Measurements from ENCODE around the gene TMEM132E.

TMEM132E gene

GRCh38 chr17:34647511-34647910, 68.1 kb downstream of the TMEM132E start:
- H3K27me3 ChIP-seq (ENCODE audit: insufficient read depth, low read length, poor library complexity), result no peaks in the 10 kb centered on the region
- no peak overlapping the region for H2AK5ac ChIP-seq (ENCODE audit: low read length)
- H3K4me2 ChIP-seq (ENCODE audit: low read length), result no peak overlapping the region
- H3K4ac ChIP-seq (ENCODE audit: low read depth, low read length), result no peak overlapping the region
- H3K4me1 ChIP-seq (ENCODE audit: control insufficient read depth, low read depth, low read length), result peaks cover 3% of the 10 kb centered on the region
- H2BK15ac ChIP-seq (replicated peaks; ENCODE audit: low read depth), result no peak overlapping the region
- H3K79me1 ChIP-seq (ENCODE audit: low read length), result no peaks in the 10 kb centered on the region
- H3K79me2 ChIP-seq (ENCODE audit: control insufficient read depth, insufficient read depth, low read length), result no peaks in the 10 kb centered on the region
- H3K27ac ChIP-seq (ENCODE audit: low read depth, low read length), result no peak overlapping the region
- no peak overlapping the region for H3K23ac ChIP-seq (ENCODE audit: low read length)
- no peak overlapping the region for H2BK5ac ChIP-seq (ENCODE audit: low read length)
- WGBS (ENCODE audit: extremely low coverage, insufficient coverage, low lambda C conversion rate), result no CpG with 5 or more reads among the region's 3 CpGs
- H3K56ac ChIP-seq (ENCODE audit: low read length), result no peak overlapping the region
- no peaks in the 10 kb centered on the region for H3K36me3 ChIP-seq (ENCODE audit: control insufficient read depth, insufficient read depth, low read length)
- H2BK120ac ChIP-seq (ENCODE audit: low read depth, low read length), result no peak overlapping the region
- H4K8ac ChIP-seq (ENCODE audit: low read depth, low read length), result no peak overlapping the region
- no peak overlapping the region for H3K9ac ChIP-seq (ENCODE audit: low read length)
- no peak overlapping the region for H3K18ac ChIP-seq (ENCODE audit: low read length)
- H4K5ac ChIP-seq (ENCODE audit: low read length), result no peak overlapping the region
- H3K4me3 ChIP-seq (ENCODE audit: low read length), result no peak overlapping the region
- peak; percentile 34 for DNase-seq

DNA sequence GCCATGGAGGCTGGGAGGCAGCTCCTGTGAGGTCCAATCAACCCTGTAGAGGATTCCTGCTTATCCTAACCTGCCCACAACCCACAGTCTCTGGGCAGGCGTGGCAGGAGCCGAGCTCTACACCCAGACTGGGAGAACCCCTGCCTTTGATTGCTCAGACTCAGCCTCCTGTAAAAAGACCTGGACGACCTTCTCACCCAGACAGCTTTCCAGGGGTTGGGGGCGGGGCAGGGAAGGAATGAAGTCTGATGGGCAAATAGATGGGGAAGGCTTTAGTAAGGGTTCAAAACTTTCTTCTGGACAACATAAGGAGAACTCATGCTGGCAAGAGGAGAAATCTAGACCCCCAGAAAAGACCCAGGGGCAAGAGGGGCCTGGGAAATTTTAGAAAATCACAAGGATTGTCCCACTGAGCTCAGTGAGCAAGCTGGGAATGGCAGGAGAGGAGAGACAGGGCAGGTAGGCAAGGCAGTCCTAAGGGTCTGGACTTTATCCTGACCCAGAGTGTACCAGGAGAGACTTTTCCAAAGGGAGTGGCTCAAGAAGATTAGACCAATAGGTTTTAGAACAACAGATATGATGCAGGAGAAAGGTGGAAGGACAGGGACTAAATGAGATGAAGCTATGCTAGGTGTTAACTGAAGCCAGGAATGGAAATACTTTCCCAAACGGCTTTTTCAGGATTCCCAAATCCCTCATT, 70.8 kb downstream of the TMEM132E start:
- H2BK5ac ChIP-seq (ENCODE audit: low read length), result no peak overlapping the region
- H3K27me3 ChIP-seq (ENCODE audit: insufficient read depth, low read length, poor library complexity), result no peaks in the 10 kb centered on the region
- no peak overlapping the region for H3K4me2 ChIP-seq (ENCODE audit: low read length)
- H3K36me3 ChIP-seq (ENCODE audit: control insufficient read depth, insufficient read depth, low read length), result no peaks in the 10 kb centered on the region
- peaks cover 3% of the 10 kb centered on the region for H3K4me1 ChIP-seq (ENCODE audit: control insufficient read depth, low read depth, low read length)
- H3K4me3 ChIP-seq (ENCODE audit: low read length), result no peak overlapping the region
- no peak overlapping the region for H2AK5ac ChIP-seq (ENCODE audit: low read length)
- no peak overlapping the region for H3K27ac ChIP-seq (ENCODE audit: low read depth, low read length)
- no CpG with 5 or more reads among the region's 5 CpGs for WGBS (ENCODE audit: extremely low coverage, insufficient coverage, low lambda C conversion rate)
- H3K9ac ChIP-seq (ENCODE audit: low read length), result no peak overlapping the region
- no peak overlapping the region for H3K23ac ChIP-seq (ENCODE audit: low read length)
- no peak overlapping the region for H3K56ac ChIP-seq (ENCODE audit: low read length)
- no peak overlapping the region for H3K18ac ChIP-seq (ENCODE audit: low read length)
- H3K79me1 ChIP-seq (ENCODE audit: low read length), result no peaks in the 10 kb centered on the region
- H2BK120ac ChIP-seq (ENCODE audit: low read depth, low read length), result no peak overlapping the region
- H4K8ac ChIP-seq (ENCODE audit: low read depth, low read length), result no peak overlapping the region
- no peak overlapping the region for H3K4ac ChIP-seq (ENCODE audit: low read depth, low read length)
- DNase-seq, result no peak
- H4K5ac ChIP-seq (ENCODE audit: low read length), result no peak overlapping the region
- no peak overlapping the region for H2BK15ac ChIP-seq (replicated peaks; ENCODE audit: low read depth)
- no peaks in the 10 kb centered on the region for H3K79me2 ChIP-seq (ENCODE audit: control insufficient read depth, insufficient read depth, low read length)

DNA sequence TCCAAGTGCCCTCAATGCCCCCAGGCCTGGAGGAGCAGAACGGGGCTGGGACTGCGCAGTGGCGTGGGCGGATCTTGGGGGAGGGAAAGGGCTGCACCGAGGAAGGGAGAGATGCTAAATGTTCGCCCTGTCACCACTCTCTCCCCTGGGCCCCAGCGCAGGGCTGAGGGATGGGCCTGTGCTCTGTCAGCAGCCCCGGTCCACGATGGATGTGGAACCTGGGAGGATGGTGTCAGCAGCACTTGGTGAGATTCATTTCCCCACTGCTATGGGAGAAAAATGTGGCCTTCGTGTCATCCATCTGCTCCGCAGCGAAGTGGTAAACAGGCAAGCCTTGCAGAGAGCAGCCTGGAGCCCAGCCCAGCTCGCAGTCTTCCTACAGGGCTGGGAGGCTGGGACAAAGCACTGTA, 72.0 kb downstream of the TMEM132E start:
- Histone ChIP-seq H3K27me3 (ENCODE audit: insufficient read depth, low read length, poor library complexity) (no peaks in the 10 kb centered on the region), H4K8ac (ENCODE audit: low read depth, low read length) (no peak overlapping the region), H4K5ac (ENCODE audit: low read length) (no peak overlapping the region), H3K79me2 (ENCODE audit: control insufficient read depth, insufficient read depth, low read length) (no peaks in the 10 kb centered on the region), H3K79me1 (ENCODE audit: low read length) (no peaks in the 10 kb centered on the region), H3K18ac (ENCODE audit: low read length) (no peak overlapping the region), H2BK120ac (ENCODE audit: low read depth, low read length) (no peak overlapping the region), H2AK5ac (ENCODE audit: low read length) (no peak overlapping the region), H3K4me1 (ENCODE audit: control insufficient read depth, low read depth, low read length) (peaks cover 3% of the 10 kb centered on the region), H2BK5ac (ENCODE audit: low read length) (no peak overlapping the region), H3K9ac (ENCODE audit: low read length) (no peak overlapping the region), H3K4me3 (ENCODE audit: low read length) (no peak overlapping the region), H3K36me3 (ENCODE audit: control insufficient read depth, insufficient read depth, low read length) (no peaks in the 10 kb centered on the region), H3K56ac (ENCODE audit: low read length) (no peak overlapping the region), H3K4me2 (ENCODE audit: low read length) (no peak overlapping the region), H2BK15ac (replicated peaks; ENCODE audit: low read depth) (no peak overlapping the region), H3K4ac (ENCODE audit: low read depth, low read length) (no peak overlapping the region), H3K27ac (ENCODE audit: low read depth, low read length) (no peak overlapping the region), H3K23ac (ENCODE audit: low read length) (no peak overlapping the region)
- no peak for DNase-seq
- WGBS (ENCODE audit: extremely low coverage, insufficient coverage, low lambda C conversion rate), result no CpG with 5 or more reads among the region's 13 CpGs

GRCh38 chr17:34652021-34652555, 72.7 kb downstream of the TMEM132E start:
- Histone ChIP-seq H2BK5ac (ENCODE audit: low read length) (no peak overlapping the region), H3K4me2 (ENCODE audit: low read length) (no peak overlapping the region), H2BK15ac (replicated peaks; ENCODE audit: low read depth) (no peak overlapping the region), H3K79me1 (ENCODE audit: low read length) (no peaks in the 10 kb centered on the region), H3K23ac (ENCODE audit: low read length) (no peak overlapping the region), H3K27me3 (ENCODE audit: insufficient read depth, low read length, poor library complexity) (no peaks in the 10 kb centered on the region), H4K5ac (ENCODE audit: low read length) (no peak overlapping the region), H2AK5ac (ENCODE audit: low read length) (no peak overlapping the region), H3K79me2 (ENCODE audit: control insufficient read depth, insufficient read depth, low read length) (no peaks in the 10 kb centered on the region), H3K4ac (ENCODE audit: low read depth, low read length) (no peak overlapping the region), H4K8ac (ENCODE audit: low read depth, low read length) (no peak overlapping the region), H2BK120ac (ENCODE audit: low read depth, low read length) (no peak overlapping the region), H3K9ac (ENCODE audit: low read length) (no peak overlapping the region), H3K4me1 (ENCODE audit: control insufficient read depth, low read depth, low read length) (peaks cover 3% of the 10 kb centered on the region), H3K18ac (ENCODE audit: low read length) (no peak overlapping the region), H3K56ac (ENCODE audit: low read length) (no peak overlapping the region), H3K4me3 (ENCODE audit: low read length) (no peak overlapping the region), H3K27ac (ENCODE audit: low read depth, low read length) (no peak overlapping the region), H3K36me3 (ENCODE audit: control insufficient read depth, insufficient read depth, low read length) (no peaks in the 10 kb centered on the region)
- WGBS (ENCODE audit: extremely low coverage, insufficient coverage, low lambda C conversion rate), result no CpG with 5 or more reads among the region's 8 CpGs
- peak; percentile 75 for DNase-seq

- peaks cover 3% of the 10 kb centered on the region for H3K4me1 ChIP-seq (ENCODE audit: control insufficient read depth, low read depth, low read length)
- H3K27me3 ChIP-seq (ENCODE audit: insufficient read depth, low read length, poor library complexity), result no peaks in the 10 kb centered on the region
- no peak overlapping the region for H3K4ac ChIP-seq (ENCODE audit: low read depth, low read length)
- no peak overlapping the region for H3K56ac ChIP-seq (ENCODE audit: low read length)
- no peak overlapping the region for H4K8ac ChIP-seq (ENCODE audit: low read depth, low read length)
- H3K79me2 ChIP-seq (ENCODE audit: control insufficient read depth, insufficient read depth, low read length), result no peaks in the 10 kb centered on the region
- H3K4me2 ChIP-seq (ENCODE audit: low read length), result no peak overlapping the region
- no peak overlapping the region for H2BK5ac ChIP-seq (ENCODE audit: low read length)
- no peak overlapping the region for H3K23ac ChIP-seq (ENCODE audit: low read length)
- no peaks in the 10 kb centered on the region for H3K79me1 ChIP-seq (ENCODE audit: low read length)
- no peak overlapping the region for H3K4me3 ChIP-seq (ENCODE audit: low read length)
- no peak overlapping the region for H3K18ac ChIP-seq (ENCODE audit: low read length)
- WGBS (ENCODE audit: extremely low coverage, insufficient coverage, low lambda C conversion rate), result no CpG with 5 or more reads among the region's 11 CpGs
- H2BK15ac ChIP-seq (replicated peaks; ENCODE audit: low read depth), result no peak overlapping the region
- no peak for DNase-seq
- no peaks in the 10 kb centered on the region for H3K36me3 ChIP-seq (ENCODE audit: control insufficient read depth, insufficient read depth, low read length)
- H2AK5ac ChIP-seq (ENCODE audit: low read length), result no peak overlapping the region
- H3K9ac ChIP-seq (ENCODE audit: low read length), result no peak overlapping the region
- H3K27ac ChIP-seq (ENCODE audit: low read depth, low read length), result no peak overlapping the region
- no peak overlapping the region for H2BK120ac ChIP-seq (ENCODE audit: low read depth, low read length)
- no peak overlapping the region for H4K5ac ChIP-seq (ENCODE audit: low read length)
These were observed 74.1 kb downstream of the TMEM132E start for GRCh38 chr17:34653511-34653910.

Measured in mesendoderm (in vitro differentiated cells).